Activated naive CD4-positive, alpha-beta T cell treated with anti-CD3 and anti-CD28 coated beads, Interleukin-2, amount 10 ng/mL, durations not matched to agents 7 days and 5 days (primary cell): ENCODE results near the gene SV2C.

Experiments
- CTCF ChIA-PET: fragments of 350-600 bp; sonication (Branson Sonifier 250); formaldehyde crosslinking; loops from one replicate; lab custom pipeline; 2021; ENCODE audit warnings: antibody characterized with exemption; lab: Charles Lee
- DNase-seq: peaks from one replicate; pipeline ENCODE4 v3.0.0-alpha.2; 2020
- H3K27ac Mint-ChIP-seq: one replicate; pipeline ENCODE4 v1.8.0; 2021; ENCODE audit warnings: mild to moderate bottlenecking, moderate library complexity, mixed read lengths
- H3K27me3 Mint-ChIP-seq: one replicate; pipeline ENCODE4 v1.8.0; 2021; ENCODE audit warnings: mild to moderate bottlenecking, mixed read lengths
- H3K36me3 Mint-ChIP-seq: one replicate; pipeline ENCODE4 v1.8.0; 2021; ENCODE audit warnings: mixed read lengths
- H3K4me1 Mint-ChIP-seq: one replicate; pipeline ENCODE4 v1.8.0; 2021; ENCODE audit warnings: mixed read lengths
- H3K4me3 Mint-ChIP-seq: one replicate; pipeline ENCODE4 v1.8.0; 2021; ENCODE audit warnings: mild to moderate bottlenecking, moderate library complexity, mixed read lengths
- H3K9me3 Mint-ChIP-seq: one replicate; pipeline ENCODE4 v1.8.0; 2021; ENCODE audit warnings: mixed read lengths

Gene SV2C

GRCh38 chr5:76402251-76402885 lies 319.2 kb downstream of the SV2C start:
- Mint-ChIP-seq H3K27me3 (peaks cover 13% of the 10 kb centered on the region), H3K4me1 (peaks cover 52% of the 10 kb centered on the region), H3K4me3 (peak overlapping the region; percentile 88), H3K9me3 (no peaks in the 10 kb centered on the region), H3K27ac (peak overlapping the region; percentile 100), H3K36me3 (peaks cover 21% of the 10 kb centered on the region)
- CTCF ChIA-PET, result interaction anchor here (0.5 to 7.4 kb wide), 12 partner anchors 12 to 335 kb away, joined by 3 to 106 read pairs (median 4); no protein-coding TSS in a partner anchor
- DNase-seq, result peak; percentile 92

GRCh38 chr5:76402886-76403765 lies 319.9 kb downstream of the SV2C start, which contains the start of gene IQGAP2:
TSS of gene IQGAP2 (plus strand) at chr5:76403285. CDS start at chr5:76403546, 261 bp downstream.
- Mint-ChIP-seq H3K36me3 (peaks cover 23% of the 10 kb centered on the region), H3K27ac (peak within 1 kb of the TSS; percentile 100), H3K9me3 (no peaks in the 10 kb centered on the region), H3K4me3 (peak within 1 kb of the TSS; percentile 88), H3K4me1 (peaks cover 59% of the 10 kb centered on the region), H3K27me3 (peaks cover 13% of the 10 kb centered on the region)
- DNase-seq, result peak; percentile 90
- CTCF ChIA-PET, result interaction anchor here (0.5 to 7.4 kb wide), 21 partner anchors 14 to 372 kb away, joined by 3 to 106 read pairs (median 4); no protein-coding TSS in a partner anchor
